Retinal pigment epithelial cell (primary cell): ENCODE data around the gene LCP1.

Experiments used
- DNase-seq: peaks from one replicate; pipeline ENCODE4 v3.0.0-alpha.2; 2010; ENCODE audit warnings: low read depth
- H3K4me3 ChIP-seq: 2 replicates; pipeline ENCODE4 v1.5.1; 2011; ENCODE audit warnings: mild to moderate bottlenecking, low read length, control low read depth, moderate library complexity
- TF ChIP-seq, protein P1 (sequence below): conservative IDR thresholded peaks from 2 replicates; pipeline ENCODE4 v1.5.1; 2011; ENCODE audit warnings: low read depth, low read length, control low read depth, inconsistent platforms

LCP1 gene

DNA sequence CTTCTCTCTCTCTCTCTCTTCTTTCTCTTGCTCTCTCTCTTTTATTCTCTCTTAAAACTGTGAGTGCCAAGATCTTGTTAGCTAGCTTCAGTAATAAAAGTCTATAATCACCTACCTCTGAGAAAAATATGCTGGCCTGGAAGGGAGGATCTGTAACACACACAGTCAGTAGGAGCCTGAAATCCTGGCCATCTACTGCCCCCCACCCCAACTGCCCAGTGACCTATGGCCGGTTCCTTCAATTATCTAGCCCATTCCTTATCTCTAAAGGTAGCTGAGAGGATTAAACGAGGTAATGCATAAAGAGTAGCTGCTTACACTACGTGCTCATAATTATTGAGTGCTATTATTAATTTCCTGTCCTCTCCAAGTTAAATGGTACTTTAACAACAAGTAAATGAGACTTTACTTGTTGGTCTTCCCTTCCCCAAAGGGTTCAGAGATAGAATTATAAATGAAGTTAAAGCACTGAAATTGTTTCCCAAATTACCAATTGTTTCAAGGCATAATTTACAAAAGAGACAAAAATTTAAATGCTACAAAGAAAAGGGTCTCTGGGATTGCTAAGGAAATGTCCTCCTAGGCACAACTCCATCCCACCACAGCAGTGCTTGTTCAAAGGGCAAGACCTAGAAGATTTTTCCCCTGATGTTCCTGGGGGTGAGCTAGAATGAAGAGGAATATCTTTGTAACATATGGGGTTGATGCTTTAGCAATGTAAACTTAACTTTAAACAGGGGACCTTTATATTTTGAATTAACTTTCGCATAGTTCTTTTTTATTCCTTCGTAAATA is 1.8 kb downstream of the LCP1 start:
- TF ChIP-seq, protein P1, sequence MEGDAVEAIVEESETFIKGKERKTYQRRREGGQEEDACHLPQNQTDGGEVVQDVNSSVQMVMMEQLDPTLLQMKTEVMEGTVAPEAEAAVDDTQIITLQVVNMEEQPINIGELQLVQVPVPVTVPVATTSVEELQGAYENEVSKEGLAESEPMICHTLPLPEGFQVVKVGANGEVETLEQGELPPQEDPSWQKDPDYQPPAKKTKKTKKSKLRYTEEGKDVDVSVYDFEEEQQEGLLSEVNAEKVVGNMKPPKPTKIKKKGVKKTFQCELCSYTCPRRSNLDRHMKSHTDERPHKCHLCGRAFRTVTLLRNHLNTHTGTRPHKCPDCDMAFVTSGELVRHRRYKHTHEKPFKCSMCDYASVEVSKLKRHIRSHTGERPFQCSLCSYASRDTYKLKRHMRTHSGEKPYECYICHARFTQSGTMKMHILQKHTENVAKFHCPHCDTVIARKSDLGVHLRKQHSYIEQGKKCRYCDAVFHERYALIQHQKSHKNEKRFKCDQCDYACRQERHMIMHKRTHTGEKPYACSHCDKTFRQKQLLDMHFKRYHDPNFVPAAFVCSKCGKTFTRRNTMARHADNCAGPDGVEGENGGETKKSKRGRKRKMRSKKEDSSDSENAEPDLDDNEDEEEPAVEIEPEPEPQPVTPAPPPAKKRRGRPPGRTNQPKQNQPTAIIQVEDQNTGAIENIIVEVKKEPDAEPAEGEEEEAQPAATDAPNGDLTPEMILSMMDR, result no peak
- no peak for DNase-seq
- H3K4me3 ChIP-seq, result no peak overlapping the region

- DNase-seq, result no peak
- H3K4me3 ChIP-seq, result no peak overlapping the region
- TF ChIP-seq, protein P1, result no peak
These were observed 2.5 kb downstream of the LCP1 start for GRCh38 chr13:46179491-46179908.

DNA sequence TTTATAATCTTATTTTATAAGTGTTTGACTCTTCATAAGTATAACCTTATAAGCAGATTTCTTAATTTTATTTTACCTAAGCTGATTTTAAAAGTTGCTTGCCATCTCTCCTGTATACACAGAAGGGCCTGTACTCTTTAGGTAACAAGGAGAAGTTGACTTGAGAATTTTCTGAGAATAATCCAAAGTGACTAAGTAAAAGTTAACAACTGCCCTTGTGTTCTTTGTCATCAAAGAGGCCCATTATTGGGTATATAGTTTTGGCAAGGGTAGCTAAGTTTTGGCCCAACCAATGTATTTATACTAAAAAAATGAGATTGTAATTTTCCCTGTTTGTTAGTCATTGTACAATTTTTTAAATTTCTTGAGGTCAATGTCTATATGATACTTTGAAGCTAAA is 3.2 kb downstream of the LCP1 start:
- H3K4me3 ChIP-seq, result no peak overlapping the region
- DNase-seq, result no peak
- TF ChIP-seq, protein P1, result no peak

GRCh38 chr13:46178143-46178542 is 3.8 kb downstream of the LCP1 start:
- no peak overlapping the region for H3K4me3 ChIP-seq
- TF ChIP-seq, protein P1, result no peak
- no peak for DNase-seq

- no peak for DNase-seq
- TF ChIP-seq, protein P1, result no peak
- H3K4me3 ChIP-seq, result no peak overlapping the region
These were observed 5.2 kb downstream of the LCP1 start for GRCh38 chr13:46176756-46177155.

GRCh38 chr13:46173656-46174055 is 8.3 kb downstream of the LCP1 start:
- no peak for DNase-seq
- H3K4me3 ChIP-seq, result no peak overlapping the region
- TF ChIP-seq, protein P1, result no peak

DNA sequence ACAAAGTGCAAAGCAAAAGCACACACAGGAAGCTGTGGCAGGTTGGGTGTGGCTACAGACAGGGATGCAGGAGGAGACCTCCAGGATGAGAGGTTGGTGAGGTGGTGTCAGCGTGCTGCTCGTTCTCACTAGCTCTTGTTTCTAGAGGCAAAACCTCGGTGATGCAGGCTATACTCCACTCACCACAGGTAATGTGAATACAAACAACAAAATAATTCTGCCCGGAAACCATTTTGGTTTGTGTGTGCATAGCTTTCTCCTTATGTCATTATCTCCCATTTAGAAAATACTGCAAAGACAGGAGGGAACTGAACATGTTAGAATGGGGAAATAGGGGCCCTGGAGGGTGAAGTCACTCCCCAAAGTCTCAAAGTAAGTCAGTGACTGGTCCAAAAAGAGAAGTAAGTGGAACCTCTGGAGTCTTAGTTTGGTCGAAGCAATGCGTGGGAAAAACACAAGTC is 9.4 kb downstream of the LCP1 start:
- no peak for DNase-seq
- TF ChIP-seq, protein P1, result no peak
- no peak overlapping the region for H3K4me3 ChIP-seq
